HG02798 (cell line): ENCODE data around the gene TENM4.
A peak's percentile ranks its signal among the peaks of the same experiment; 100 is the strongest.

Experiments used
- ATAC-seq: cut with Tn5 transposase; IDR thresholded peaks from one replicate; pipeline ENCODE4 v1.9.1; 2021; ENCODE audit warnings: mild to moderate bottlenecking; ENCODE audit not compliant: unreplicated experiment, poor library complexity

The TENM4 gene

DNA sequence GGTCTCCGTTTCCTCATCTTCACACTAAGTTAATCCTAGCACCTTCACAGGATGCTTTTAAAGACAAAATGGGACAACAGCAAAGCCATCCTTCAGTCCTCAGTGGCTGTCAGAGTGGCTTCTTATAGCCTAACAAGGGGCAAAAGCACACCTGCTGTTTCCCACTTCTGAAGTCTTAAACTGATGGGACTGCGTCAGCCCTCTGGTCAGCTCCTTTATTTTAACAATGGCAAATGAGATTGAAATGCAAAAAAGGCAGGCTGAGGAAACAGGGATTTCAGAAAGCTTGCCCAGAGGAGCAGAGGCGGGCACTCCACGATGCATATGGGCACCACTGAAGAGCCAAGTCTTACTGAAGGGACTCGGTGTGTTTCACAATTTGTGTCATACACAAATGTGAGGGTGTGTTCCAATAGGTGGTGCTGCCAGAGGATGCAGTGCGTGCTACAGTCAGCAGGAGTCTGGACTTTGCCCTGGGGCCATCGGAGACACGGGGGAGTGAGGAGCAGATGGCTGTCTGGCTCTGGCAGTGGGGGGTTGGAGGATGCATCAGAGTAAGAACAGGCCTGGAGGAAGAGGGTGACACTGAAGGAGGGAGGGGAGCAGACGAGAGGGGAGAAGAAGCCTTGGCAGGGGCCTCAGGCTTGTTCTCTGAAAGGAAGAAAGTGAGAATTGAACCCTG lies 47.3 kb downstream of the TENM4 start:
- ATAC-seq, result no peak

- ATAC-seq, result no peak
These were observed 48.7 kb downstream of the TENM4 start for GRCh38 chr11:79392161-79392560.

DNA sequence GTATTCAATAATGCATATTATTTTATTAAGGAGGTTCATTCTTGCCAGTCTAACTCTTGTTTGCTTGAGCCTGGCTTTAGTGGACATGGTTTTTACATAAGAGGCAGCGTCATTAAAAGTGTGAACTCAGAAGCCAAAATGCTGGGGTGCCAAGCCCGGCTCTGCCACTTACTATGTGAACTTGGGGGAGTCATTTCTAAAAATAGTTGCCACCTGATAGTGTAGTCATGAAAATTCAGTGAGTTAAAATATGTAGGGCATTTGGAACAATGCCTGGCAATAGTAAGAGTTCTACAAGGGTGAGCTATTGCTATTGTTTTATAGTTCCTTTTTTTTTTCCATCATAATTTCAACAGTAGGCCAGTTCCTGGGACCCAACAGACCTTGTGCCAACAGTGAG lies 49.9 kb downstream of the TENM4 start:
- no peak for ATAC-seq

GRCh38 chr11:79390477-79390876 lies 50.4 kb downstream of the TENM4 start:
- ATAC-seq, result no peak

- no peak for ATAC-seq
These were observed 52.6 kb downstream of the TENM4 start for GRCh38 chr11:79388201-79388600.

DNA sequence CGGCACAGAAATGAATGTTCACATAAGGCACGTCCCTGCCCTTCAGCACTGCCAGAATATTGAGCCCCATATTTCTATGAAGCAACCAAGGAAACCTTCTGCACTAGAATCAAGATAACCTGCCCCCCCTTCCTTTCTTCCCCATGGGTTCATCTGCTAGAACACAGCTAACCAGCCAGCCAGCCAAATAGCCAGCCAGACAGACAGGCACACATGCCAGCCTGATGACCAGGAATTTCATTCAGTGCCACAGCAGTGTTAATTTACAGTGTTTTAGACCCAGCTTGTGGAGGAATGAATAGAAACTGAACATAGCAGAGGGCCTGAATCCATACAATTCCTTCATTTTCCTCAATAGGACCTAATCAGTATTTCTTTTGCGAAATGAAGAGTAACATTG lies 57.0 kb downstream of the TENM4 start:
- no peak for ATAC-seq

DNA sequence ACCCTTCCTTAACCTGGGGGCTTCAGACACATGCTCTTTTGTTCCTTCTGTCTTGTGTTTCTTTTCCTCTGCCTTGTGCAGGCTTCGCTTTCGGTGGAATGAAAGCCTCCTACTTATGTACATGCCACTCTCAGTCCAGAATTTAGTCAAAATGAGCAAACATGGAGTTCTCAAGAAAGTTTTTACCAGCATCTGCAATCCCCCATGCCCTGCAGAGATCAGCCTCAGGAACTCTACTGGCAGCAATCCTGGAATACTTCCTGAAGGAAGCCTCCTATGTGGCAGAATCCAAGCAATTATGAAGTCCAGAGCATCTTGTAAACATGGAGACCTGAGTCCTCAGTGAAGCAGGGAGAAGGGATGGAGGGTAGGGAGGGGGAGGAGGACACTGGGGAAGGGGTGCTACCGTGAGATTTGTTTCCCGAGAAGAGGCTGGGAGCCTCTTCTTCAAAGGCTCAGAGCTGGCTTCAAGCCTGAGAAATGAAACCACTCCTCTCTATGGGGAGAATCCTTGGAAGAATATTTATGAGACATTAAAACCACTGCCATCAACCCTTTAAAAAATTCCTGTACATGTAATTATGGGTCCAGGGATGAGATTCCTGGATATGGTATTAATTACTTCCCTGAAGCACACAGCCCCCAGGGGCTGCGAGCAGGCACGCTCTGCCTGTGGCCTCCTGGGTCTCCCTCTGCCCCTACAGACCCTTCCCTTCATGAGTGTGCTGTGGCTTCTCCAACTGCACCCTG lies 58.4 kb downstream of the TENM4 start:
- ATAC-seq, result no peak

- no peak for ATAC-seq
These were observed 59.8 kb downstream of the TENM4 start for GRCh38 chr11:79381036-79381435.

GRCh38 chr11:79377406-79377805 lies 63.4 kb downstream of the TENM4 start:
- ATAC-seq, result no peak

GRCh38 chr11:79375818-79376550 lies 64.8 kb downstream of the TENM4 start:
- no peak for ATAC-seq

DNA sequence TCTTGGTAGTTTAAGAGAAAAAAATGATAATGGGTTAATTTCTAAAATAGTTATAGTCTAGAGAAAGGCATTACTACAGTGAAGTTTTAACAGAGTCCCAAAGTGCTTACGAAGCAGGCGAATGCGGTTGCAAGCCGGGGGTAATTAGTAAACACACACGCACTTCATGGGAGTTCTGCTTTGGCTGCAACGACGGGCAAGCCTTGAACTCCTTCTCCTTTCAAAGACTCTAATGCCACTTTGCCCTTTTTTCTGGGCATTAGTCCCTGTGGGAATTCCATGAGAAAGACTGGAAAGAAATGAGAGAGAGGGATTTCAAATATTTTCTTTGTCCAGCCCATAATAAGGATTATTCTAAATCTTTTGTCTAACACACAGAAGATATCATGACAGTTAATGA lies 66.1 kb downstream of the TENM4 start:
- ATAC-seq, result no peak

- ATAC-seq, result no peak
These were observed 69.1 kb downstream of the TENM4 start for GRCh38 chr11:79371724-79372123.

DNA sequence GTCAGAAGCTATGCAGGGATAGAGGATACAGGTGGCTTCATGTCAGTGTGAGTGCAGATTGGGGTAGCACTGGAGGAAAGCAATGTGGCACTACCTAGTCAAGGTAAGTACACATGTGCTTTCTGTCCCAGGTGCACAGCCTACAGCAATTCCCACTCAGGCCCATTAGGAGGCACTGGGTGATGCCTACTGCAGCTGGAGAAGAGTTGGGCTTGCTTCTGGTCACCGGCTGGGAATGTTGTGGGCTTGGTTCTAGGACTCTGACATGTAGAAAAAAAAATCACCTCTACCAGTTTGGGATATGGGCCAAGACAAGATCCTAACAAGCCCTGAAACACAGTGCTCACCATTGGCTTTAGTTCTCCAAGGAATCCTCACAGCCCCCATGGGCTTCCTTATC lies 69.7 kb downstream of the TENM4 start:
- no peak for ATAC-seq

DNA sequence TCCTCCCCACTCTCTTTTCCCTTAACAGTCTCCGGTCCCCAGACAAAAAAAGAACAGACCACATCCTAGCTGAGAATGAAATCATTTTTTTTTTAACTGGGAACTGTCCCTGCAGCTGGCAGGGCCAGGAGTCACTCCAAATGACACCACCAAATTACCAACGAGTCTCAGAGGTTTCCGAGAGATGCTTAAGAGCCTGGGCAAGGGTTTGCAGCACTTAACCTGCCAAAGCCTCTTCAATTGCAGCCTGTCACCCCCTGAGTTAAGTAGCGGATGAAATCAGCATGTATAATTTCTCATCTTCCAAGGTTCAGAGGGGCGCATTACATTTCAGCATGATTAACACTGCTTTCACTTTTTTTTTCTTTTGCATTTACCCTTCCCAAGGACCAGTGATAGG lies 71.8 kb downstream of the TENM4 start:
- no peak for ATAC-seq

- ATAC-seq, result peak; percentile 41
These were observed 73.0 kb downstream of the TENM4 start for GRCh38 chr11:79367844-79368243.

DNA sequence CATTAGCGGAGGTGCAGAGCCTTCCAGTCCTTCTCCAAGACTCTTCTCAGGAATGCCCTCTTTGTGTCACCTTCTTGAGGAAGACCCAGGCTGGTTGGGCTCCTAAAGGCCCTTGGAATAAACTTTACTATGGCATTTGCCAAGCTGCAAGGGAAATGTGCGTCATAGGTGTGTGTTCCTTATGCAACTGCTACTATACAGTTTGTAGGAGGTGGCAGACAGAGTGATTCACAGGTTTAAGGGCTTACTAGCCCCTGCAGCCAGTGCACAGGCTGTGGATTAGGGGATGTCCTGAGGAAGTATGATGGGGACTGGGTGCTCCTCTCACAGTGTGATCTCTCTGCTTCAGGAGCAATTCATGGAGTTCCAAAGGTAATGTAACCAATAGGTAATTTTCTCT lies 74.6 kb downstream of the TENM4 start:
- ATAC-seq, result no peak

- ATAC-seq, result no peak
These were observed 76.9 kb downstream of the TENM4 start for GRCh38 chr11:79363861-79364378.

- no peak for ATAC-seq
These were observed 77.6 kb downstream of the TENM4 start for GRCh38 chr11:79363256-79363655.

DNA sequence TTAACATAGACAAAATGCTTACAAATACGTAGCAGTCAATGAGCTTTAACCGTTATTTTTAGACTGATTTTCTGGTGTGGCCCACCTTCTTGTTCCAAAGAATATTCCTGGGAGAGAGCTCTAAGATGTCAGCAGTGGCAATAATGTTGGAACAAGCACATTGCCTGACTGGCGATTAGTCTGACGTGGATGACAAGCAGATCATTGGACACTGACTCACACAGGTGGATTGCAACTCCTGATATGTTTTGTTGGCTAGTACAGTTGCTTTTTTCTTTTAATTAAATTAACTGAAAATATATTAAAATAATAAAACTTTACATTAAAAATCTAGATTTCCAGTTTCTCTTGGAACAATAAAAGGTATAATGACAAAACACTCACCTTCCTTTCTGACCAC lies 78.0 kb downstream of the TENM4 start:
- ATAC-seq, result no peak

DNA sequence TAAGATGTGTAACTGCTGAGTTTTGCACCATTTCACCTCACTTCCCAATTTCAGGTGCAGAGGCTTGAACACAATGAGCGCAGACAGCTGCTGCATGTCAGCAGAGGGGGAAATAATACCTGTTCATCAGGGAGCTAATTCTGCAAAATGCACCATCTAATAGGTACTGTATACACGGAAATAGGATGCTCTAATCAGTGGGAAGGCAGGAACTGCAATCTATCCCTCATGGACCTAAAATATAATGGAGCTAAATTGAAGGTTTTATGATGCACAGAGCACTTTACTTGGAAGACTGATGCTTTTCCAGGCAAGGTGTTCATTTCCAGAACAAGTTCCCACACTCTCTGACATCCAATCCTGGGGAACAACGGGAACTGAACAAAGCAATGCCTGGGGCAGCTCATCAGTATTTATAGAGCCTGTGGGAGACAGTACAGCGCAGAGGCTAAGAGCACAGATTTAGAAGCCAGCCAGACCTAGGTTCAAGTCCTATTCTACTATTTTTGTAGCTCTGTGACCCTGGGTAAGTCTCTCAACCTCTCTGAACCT lies 78.5 kb downstream of the TENM4 start:
- no peak for ATAC-seq

- no peak for ATAC-seq
These were observed 82.6 kb downstream of the TENM4 start for GRCh38 chr11:79358258-79358657.
